K562 (cell line): ENCODE data around the gene MKNK1. TPM values are rescaled to one million over a fixed set of nuclear protein-coding genes. Genes with fewer than 3 reads are reported as not detected.

Source experiments
- CBFA2T3 ChIP-seq: fragments of 450-650 bp; IDR thresholded peaks from 2 replicates; pipeline ENCODE4 v1.6.1; 2017
- EHMT2 ChIP-seq: fragments of 450-650 bp; IDR thresholded peaks from 2 replicates; pipeline ENCODE4 v1.6.1; 2018; ENCODE audit warnings: antibody characterized with exemption
- LCOR ChIP-seq: sonication (generic); formaldehyde crosslinking; IDR thresholded peaks from 2 replicates; pipeline ENCODE4 v1.8.0; 2022; ENCODE audit warnings: mild to moderate bottlenecking, missing genetic modification reagents
- NRF1 ChIP-seq, 2 experiments: fragments of 450-650 bp; IDR thresholded peaks in 1 of 2; conservative IDR thresholded peaks in 1 of 2; 2 replicates each; pipeline ENCODE4 v1.6.1; 2014; ENCODE audit warnings: mild to moderate bottlenecking in 2 of 2
- POLR2H ChIP-seq: IDR thresholded peaks from 2 replicates; pipeline ENCODE4 v1.6.1; 2016; ENCODE audit warnings: missing genetic modification characterization, low read depth, mild to moderate bottlenecking, control low read depth, missing compliant biosample characterization, moderate library complexity
- PTRF ChIP-seq: fragments of 450-650 bp; IDR thresholded peaks from 2 replicates; pipeline ENCODE4 v1.6.1; 2016; ENCODE audit warnings: mild to moderate bottlenecking, missing genetic modification characterization, missing compliant biosample characterization
- RBBP5 ChIP-seq: fragments of 200-600 bp; sonication (generic); IDR thresholded peaks from 2 replicates; pipeline ENCODE4 v1.6.1; 2012; ENCODE audit warnings: borderline replicate concordance, mild to moderate bottlenecking, low read length, control low read depth, inconsistent platforms; ENCODE audit not compliant: insufficient read depth, poor library complexity, severe bottlenecking
- RCOR1 ChIP-seq, 2 experiments: IDR thresholded peaks; 2 replicates each; pipeline ENCODE4 v1.6.1; 2012; ENCODE audit warnings: low read depth in 2 of 2, low read length in 2 of 2, borderline replicate concordance in 1 of 2, improper control_type of control experiment in 1 of 2
- SMC3 ChIP-seq: conservative IDR thresholded peaks from 2 replicates; pipeline ENCODE4 v1.6.1; 2011; ENCODE audit warnings: low read depth, low read length, improper control_type of control experiment; ENCODE audit not compliant: insufficient read depth
- ZFP91 ChIP-seq: sonication (generic); formaldehyde crosslinking; IDR thresholded peaks from 2 replicates; pipeline ENCODE4 v1.8.0; 2022; ENCODE audit warnings: mild to moderate bottlenecking, missing genetic modification reagents
- polyA plus RNA-seq, 8 experiments: library from polyadenylated mRNA; depleted of rRNA in 4 of 8; stranded (reverse) in 5 of 8; unstranded in 3 of 8; fragments of >200 nt; fragmentation: Nextera tagmentation in 2 of 8; fragmentation: Illumina TruSeq in 1 of 8; extraction: Ambion mirVana in 2 of 8; extraction: Trizol in 1 of 8; gene quantifications; 2 replicates each; pipeline versions ENCODE4 v1.2.1 to v1.2.3, GENCODE V29; 2011 to 2014; ENCODE audit warnings: inconsistent platforms in 1 of 8, missing spikeins in 1 of 8
- total RNA-seq, 7 experiments: library from RNA; depleted of rRNA in 6 of 7; stranded (reverse); fragments of >200 nt in 6 of 7; fragmentation: Illumina TruSeq in 2 of 7; extraction: Trizol in 2 of 7; gene quantifications; 2 replicates each; pipeline versions ENCODE4 v1.2.1 to v1.2.3, GENCODE V29; 2011 to 2021; ENCODE audit warnings: low replicate concordance in 1 of 7
- TF ChIP-seq, protein P1 (sequence below): sonication (generic); formaldehyde crosslinking; IDR thresholded peaks from 2 replicates; pipeline ENCODE4 v1.8.1; 2023; ENCODE audit warnings: missing genetic modification reagents, mild to moderate bottlenecking, borderline replicate concordance
- TF ChIP-seq, protein P2 (sequence below), 3 experiments: IDR thresholded peaks in 2 of 3; conservative IDR thresholded peaks in 1 of 3; 2 replicates each; pipeline ENCODE4 v1.5.1; 2011 to 2012; ENCODE audit warnings: low read length in 3 of 3, mild to moderate bottlenecking in 3 of 3, control low read depth in 2 of 3, improper control_type of control experiment in 1 of 3, inconsistent platforms in 1 of 3, low read depth in 1 of 3, mixed read lengths in 1 of 3, moderate library complexity in 1 of 3; ENCODE audit not compliant: insufficient read depth in 2 of 3
- TF ChIP-seq, protein P3 (sequence below): fragments of 450-650 bp; conservative IDR thresholded peaks from 2 replicates; pipeline ENCODE4 v1.6.1; 2016; ENCODE audit warnings: missing genetic modification characterization, low read depth, mild to moderate bottlenecking, missing compliant biosample characterization, moderate library complexity

The MKNK1 gene
- total and polyA plus RNA-seq, 9 of the 15 experiments (the other 6 are each of a cell fraction or from before 2014, with no cell fraction given) = 27.7 to 51.3 (median 43.7) TPM

DNA sequence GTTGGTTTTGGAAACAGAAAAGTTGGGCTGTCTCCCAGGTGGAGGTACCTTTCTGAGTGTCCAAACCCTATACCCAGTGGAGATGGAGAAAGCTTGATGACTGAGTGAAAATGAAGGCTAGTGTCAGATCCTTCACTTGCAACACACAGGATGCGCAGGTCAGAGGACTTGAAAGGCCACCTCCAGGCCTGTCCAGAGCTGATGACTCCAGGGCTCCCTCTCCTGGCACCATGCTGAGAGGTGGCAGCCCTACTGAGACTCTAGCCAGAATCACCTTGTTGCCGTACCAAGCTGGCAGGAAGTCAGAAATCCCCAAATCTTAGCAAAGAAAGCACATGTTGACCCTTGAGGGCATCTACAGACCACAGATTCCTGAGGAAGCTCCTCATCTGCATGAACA lies 69.0 kb downstream of the MKNK1 start (continued):
- TF ChIP-seq, protein P1, sequence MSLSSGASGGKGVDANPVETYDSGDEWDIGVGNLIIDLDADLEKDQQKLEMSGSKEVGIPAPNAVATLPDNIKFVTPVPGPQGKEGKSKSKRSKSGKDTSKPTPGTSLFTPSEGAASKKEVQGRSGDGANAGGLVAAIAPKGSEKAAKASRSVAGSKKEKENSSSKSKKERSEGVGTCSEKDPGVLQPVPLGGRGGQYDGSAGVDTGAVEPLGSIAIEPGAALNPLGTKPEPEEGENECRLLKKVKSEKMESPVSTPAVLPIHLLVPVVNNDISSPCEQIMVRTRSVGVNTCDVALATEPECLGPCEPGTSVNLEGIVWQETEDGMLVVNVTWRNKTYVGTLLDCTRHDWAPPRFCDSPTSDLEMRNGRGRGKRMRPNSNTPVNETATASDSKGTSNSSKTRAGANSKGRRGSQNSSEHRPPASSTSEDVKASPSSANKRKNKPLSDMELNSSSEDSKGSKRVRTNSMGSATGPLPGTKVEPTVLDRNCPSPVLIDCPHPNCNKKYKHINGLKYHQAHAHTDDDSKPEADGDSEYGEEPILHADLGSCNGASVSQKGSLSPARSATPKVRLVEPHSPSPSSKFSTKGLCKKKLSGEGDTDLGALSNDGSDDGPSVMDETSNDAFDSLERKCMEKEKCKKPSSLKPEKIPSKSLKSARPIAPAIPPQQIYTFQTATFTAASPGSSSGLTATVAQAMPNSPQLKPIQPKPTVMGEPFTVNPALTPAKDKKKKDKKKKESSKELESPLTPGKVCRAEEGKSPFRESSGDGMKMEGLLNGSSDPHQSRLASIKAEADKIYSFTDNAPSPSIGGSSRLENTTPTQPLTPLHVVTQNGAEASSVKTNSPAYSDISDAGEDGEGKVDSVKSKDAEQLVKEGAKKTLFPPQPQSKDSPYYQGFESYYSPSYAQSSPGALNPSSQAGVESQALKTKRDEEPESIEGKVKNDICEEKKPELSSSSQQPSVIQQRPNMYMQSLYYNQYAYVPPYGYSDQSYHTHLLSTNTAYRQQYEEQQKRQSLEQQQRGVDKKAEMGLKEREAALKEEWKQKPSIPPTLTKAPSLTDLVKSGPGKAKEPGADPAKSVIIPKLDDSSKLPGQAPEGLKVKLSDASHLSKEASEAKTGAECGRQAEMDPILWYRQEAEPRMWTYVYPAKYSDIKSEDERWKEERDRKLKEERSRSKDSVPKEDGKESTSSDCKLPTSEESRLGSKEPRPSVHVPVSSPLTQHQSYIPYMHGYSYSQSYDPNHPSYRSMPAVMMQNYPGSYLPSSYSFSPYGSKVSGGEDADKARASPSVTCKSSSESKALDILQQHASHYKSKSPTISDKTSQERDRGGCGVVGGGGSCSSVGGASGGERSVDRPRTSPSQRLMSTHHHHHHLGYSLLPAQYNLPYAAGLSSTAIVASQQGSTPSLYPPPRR (CRISPR knock-in tag) = no peak
- TF ChIP-seq SMC3 (peak; percentile 69), RBBP5 (no peak), CBFA2T3 (0 out of 2 replicates have a peak, but pooled peaks have one; percentile 3), ZFP91 (CRISPR knock-in tag) (no peak), EHMT2 (0 out of 2 replicates have a peak, but pooled peaks have one; percentile 19), NRF1 (conservative IDR thresholded peaks at IDR 0.05 in 1 of 2, IDR thresholded peaks at IDR 0.05 in 1 of 2) (peak; percentile 45 to 61), PTRF (tag) (no peak), POLR2H (tag) (no peak), LCOR (CRISPR knock-in tag) (no peak), RCOR1 (IDR thresholded peaks at IDR 0.05; ENCODE audit: borderline replicate concordance in 1 of 2, low read depth in 2 of 2, low read length in 2 of 2) (peak in 1 of 2 experiments; percentile 49; a peak in 1 of 4 replicates)
- TF ChIP-seq, protein P2, sequence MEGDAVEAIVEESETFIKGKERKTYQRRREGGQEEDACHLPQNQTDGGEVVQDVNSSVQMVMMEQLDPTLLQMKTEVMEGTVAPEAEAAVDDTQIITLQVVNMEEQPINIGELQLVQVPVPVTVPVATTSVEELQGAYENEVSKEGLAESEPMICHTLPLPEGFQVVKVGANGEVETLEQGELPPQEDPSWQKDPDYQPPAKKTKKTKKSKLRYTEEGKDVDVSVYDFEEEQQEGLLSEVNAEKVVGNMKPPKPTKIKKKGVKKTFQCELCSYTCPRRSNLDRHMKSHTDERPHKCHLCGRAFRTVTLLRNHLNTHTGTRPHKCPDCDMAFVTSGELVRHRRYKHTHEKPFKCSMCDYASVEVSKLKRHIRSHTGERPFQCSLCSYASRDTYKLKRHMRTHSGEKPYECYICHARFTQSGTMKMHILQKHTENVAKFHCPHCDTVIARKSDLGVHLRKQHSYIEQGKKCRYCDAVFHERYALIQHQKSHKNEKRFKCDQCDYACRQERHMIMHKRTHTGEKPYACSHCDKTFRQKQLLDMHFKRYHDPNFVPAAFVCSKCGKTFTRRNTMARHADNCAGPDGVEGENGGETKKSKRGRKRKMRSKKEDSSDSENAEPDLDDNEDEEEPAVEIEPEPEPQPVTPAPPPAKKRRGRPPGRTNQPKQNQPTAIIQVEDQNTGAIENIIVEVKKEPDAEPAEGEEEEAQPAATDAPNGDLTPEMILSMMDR (IDR thresholded peaks at IDR 0.05 in 2 of 3, conservative IDR thresholded peaks at IDR 0.05 in 1 of 3; ENCODE audit: insufficient read depth in 2 of 3, low read depth in 1 of 3, low read length in 3 of 3) = peak; percentile 81 to 85 (median 83)
- TF ChIP-seq, protein P3, sequence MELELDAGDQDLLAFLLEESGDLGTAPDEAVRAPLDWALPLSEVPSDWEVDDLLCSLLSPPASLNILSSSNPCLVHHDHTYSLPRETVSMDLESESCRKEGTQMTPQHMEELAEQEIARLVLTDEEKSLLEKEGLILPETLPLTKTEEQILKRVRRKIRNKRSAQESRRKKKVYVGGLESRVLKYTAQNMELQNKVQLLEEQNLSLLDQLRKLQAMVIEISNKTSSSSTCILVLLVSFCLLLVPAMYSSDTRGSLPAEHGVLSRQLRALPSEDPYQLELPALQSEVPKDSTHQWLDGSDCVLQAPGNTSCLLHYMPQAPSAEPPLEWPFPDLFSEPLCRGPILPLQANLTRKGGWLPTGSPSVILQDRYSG = no peak
- TF ChIP-seq, all 486 proteins: peak for 10
